ENCODE results near the gene MDFIC2.

MDFIC2 gene

GRCh38 chr3:70177881-70178645, 134.4 kb downstream of the MDFIC2 start:
- H3K4me1 ChIP-seq = no peaks in the 10 kb centered on the region
- no peak overlapping the region for H3K4me3 ChIP-seq (ENCODE audit: low read depth, low read length)
- no peak overlapping the region for H3K27ac ChIP-seq
- TF ChIP-seq, protein P1, sequence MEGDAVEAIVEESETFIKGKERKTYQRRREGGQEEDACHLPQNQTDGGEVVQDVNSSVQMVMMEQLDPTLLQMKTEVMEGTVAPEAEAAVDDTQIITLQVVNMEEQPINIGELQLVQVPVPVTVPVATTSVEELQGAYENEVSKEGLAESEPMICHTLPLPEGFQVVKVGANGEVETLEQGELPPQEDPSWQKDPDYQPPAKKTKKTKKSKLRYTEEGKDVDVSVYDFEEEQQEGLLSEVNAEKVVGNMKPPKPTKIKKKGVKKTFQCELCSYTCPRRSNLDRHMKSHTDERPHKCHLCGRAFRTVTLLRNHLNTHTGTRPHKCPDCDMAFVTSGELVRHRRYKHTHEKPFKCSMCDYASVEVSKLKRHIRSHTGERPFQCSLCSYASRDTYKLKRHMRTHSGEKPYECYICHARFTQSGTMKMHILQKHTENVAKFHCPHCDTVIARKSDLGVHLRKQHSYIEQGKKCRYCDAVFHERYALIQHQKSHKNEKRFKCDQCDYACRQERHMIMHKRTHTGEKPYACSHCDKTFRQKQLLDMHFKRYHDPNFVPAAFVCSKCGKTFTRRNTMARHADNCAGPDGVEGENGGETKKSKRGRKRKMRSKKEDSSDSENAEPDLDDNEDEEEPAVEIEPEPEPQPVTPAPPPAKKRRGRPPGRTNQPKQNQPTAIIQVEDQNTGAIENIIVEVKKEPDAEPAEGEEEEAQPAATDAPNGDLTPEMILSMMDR (IDR thresholded peaks at IDR 0.05) = no peak
- no peaks in the 10 kb centered on the region for H3K36me3 ChIP-seq (ENCODE audit: control insufficient read depth, insufficient read depth, low read length)
- H2AFZ ChIP-seq = no peak overlapping the region
- H3K79me2 ChIP-seq = no peaks in the 10 kb centered on the region
- no peak overlapping the region for H3K9ac ChIP-seq
- H3K9me3 ChIP-seq (ENCODE audit: control insufficient read depth, low read length) = no peaks in the 10 kb centered on the region
- H3K27me3 ChIP-seq (ENCODE audit: control insufficient read depth, insufficient read depth, low read length) = no peaks in the 10 kb centered on the region
- H3K4me2 ChIP-seq (ENCODE audit: low read length) = no peak overlapping the region

DNA sequence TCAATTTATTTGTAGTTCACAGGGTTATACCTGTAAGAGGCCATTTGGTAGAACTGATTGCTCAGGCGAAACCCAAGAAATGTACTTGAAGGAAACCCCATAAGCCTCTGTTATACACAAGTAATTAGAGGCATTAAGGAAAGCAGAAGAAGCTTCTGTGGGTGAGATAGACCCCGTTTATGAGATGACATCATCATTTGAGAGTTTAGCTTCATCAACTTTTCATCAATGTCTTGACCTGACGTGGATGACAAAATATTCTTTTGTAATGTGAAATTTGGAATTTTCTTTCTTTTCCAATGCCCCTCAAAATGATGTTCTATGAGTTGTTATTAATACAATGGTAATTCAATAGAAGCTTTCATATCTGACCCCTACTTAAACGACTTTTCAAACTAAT, 136.2 kb downstream of the MDFIC2 start:
- TF ChIP-seq, protein P1 (IDR thresholded peaks at IDR 0.05) = no peak
- H3K27ac ChIP-seq = no peak overlapping the region
- H3K9ac ChIP-seq = no peak overlapping the region
- H3K9me3 ChIP-seq (ENCODE audit: control insufficient read depth, low read length) = no peaks in the 10 kb centered on the region
- H3K4me3 ChIP-seq (ENCODE audit: low read depth, low read length) = no peak overlapping the region
- no peaks in the 10 kb centered on the region for H3K4me1 ChIP-seq
- H3K79me2 ChIP-seq = no peaks in the 10 kb centered on the region
- H2AFZ ChIP-seq = no peak overlapping the region
- H3K36me3 ChIP-seq (ENCODE audit: control insufficient read depth, insufficient read depth, low read length) = no peaks in the 10 kb centered on the region
- H3K27me3 ChIP-seq (ENCODE audit: control insufficient read depth, insufficient read depth, low read length) = no peaks in the 10 kb centered on the region
- no peak overlapping the region for H3K4me2 ChIP-seq (ENCODE audit: low read length)

DNA sequence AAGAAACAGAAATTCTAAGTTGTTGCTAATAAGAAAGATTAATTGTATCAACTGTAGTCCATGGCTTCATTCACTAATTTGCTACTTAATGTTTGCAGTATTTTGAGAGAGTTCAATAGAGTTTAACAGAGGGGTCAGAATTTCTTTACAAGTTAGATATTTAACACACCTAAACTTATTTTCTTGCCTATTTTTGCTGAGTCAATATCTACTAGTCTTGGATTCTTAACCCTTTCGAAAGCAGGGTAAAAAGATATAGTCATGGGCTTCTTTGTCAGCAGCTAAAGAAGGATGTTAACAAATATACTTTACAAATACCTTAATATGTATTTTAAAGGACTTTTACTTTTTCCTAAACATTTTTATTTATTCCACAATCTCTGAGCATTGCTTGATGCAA, 155.6 kb downstream of the MDFIC2 start:
- Histone ChIP-seq H3K9ac (no peak overlapping the region), H3K4me2 (ENCODE audit: low read length) (no peak overlapping the region), H3K4me1 (no peaks in the 10 kb centered on the region), H2AFZ (no peak overlapping the region), H3K27me3 (ENCODE audit: control insufficient read depth, insufficient read depth, low read length) (no peaks in the 10 kb centered on the region), H3K27ac (no peak overlapping the region), H3K9me3 (ENCODE audit: control insufficient read depth, low read length) (no peaks in the 10 kb centered on the region), H3K36me3 (ENCODE audit: control insufficient read depth, insufficient read depth, low read length) (no peaks in the 10 kb centered on the region), H3K4me3 (ENCODE audit: low read depth, low read length) (no peak overlapping the region), H3K79me2 (no peaks in the 10 kb centered on the region)
- TF ChIP-seq, protein P1 (IDR thresholded peaks at IDR 0.05) = no peak

- Histone ChIP-seq H3K36me3 (ENCODE audit: control insufficient read depth, insufficient read depth, low read length) (no peaks in the 10 kb centered on the region), H3K9ac (no peak overlapping the region), H3K27ac (no peak overlapping the region), H3K79me2 (no peaks in the 10 kb centered on the region), H3K4me3 (ENCODE audit: low read depth, low read length) (no peak overlapping the region), H3K4me2 (ENCODE audit: low read length) (no peak overlapping the region), H3K9me3 (ENCODE audit: control insufficient read depth, low read length) (no peaks in the 10 kb centered on the region), H3K4me1 (no peaks in the 10 kb centered on the region), H2AFZ (no peak overlapping the region), H3K27me3 (ENCODE audit: control insufficient read depth, insufficient read depth, low read length) (no peaks in the 10 kb centered on the region)
- TF ChIP-seq, protein P1 (IDR thresholded peaks at IDR 0.05) = no peak
These were observed 161.8 kb downstream of the MDFIC2 start for GRCh38 chr3:70150599-70150998.

Measured in parathyroid adenoma (tissue), 2 donors.